MCF 10A (cell line): Measurements from ENCODE around the gene FOXC2. TPM values are rescaled to one million over a fixed set of nuclear protein-coding genes. Genes with fewer than 3 reads are reported as not detected.

Source experiments
- BruUV-seq: library from RNA; stranded (reverse); fragments of 400-500 nt; replicated peaks from 2 replicates; lab custom pipeline; 2021; lab: Mats Ljungman, UMichigan
- CTCF ChIA-PET: fragments of 300-600 bp; sonication (Branson Sonifier 250); formaldehyde crosslinking; extraction: SDS; loops from one replicate; lab custom pipeline; 2021; ENCODE audit warnings: antibody characterized with exemption, inconsistent platforms; lab: Yijun Ruan, JAX
- POLR2A ChIA-PET: fragments of 300-600, 350-650 bp; sonication (Branson Sonifier 250); formaldehyde crosslinking; extraction: SDS; loops from one replicate; lab custom pipeline; 2020; ENCODE audit warnings: antibody characterized with exemption, inconsistent platforms; lab: Yijun Ruan, JAX
- DNase-seq: peaks from one replicate; pipeline ENCODE4 v3.0.0-alpha.2; 2018; ENCODE audit not compliant: unreplicated experiment
- H3K27ac Mint-ChIP-seq: one replicate; pipeline ENCODE4 v1.8.0; 2022; ENCODE audit warnings: mild to moderate bottlenecking, low read depth, mixed read lengths; ENCODE audit not compliant: unreplicated experiment
- H3K27me3 Mint-ChIP-seq: one replicate; pipeline ENCODE4 v1.8.0; 2022; ENCODE audit warnings: mixed read lengths; ENCODE audit not compliant: insufficient read depth, unreplicated experiment
- H3K36me3 Mint-ChIP-seq: one replicate; pipeline ENCODE4 v1.8.0; 2022; ENCODE audit warnings: mild to moderate bottlenecking, moderate library complexity, mixed read lengths; ENCODE audit not compliant: insufficient read depth, unreplicated experiment
- H3K4me1 Mint-ChIP-seq: one replicate; pipeline ENCODE4 v1.8.0; 2022; ENCODE audit warnings: mixed read lengths; ENCODE audit not compliant: insufficient read depth, unreplicated experiment
- H3K4me3 Mint-ChIP-seq: one replicate; pipeline ENCODE4 v1.8.0; 2022; ENCODE audit warnings: mild to moderate bottlenecking, moderate library complexity, mixed read lengths; ENCODE audit not compliant: unreplicated experiment
- H3K9me3 Mint-ChIP-seq: one replicate; pipeline ENCODE4 v1.8.0; 2022; ENCODE audit warnings: mixed read lengths; ENCODE audit not compliant: unreplicated experiment
- CTCF ChIP-seq: fragments of 200-600 bp; IDR thresholded peaks from one replicate; pipeline ENCODE4 v1.8.0; 2022; ENCODE audit warnings: antibody characterized with exemption, mild to moderate bottlenecking; ENCODE audit not compliant: unreplicated experiment
- intact Hi-C: fragments of 100-400 bp; cut with micrococcal nuclease; formaldehyde crosslinking; loops from 2 replicates; pipeline ENCODE4 v1.14.1; 2022
- total RNA-seq: library from RNA; stranded (reverse); gene quantifications from 2 replicates; pipeline ENCODE4 v1.2.3, GENCODE V29; 2022

FOXC2 gene
- total RNA-seq, 1 experiment from 2014 or later = 22.5 TPM

- no peak overlapping the region for H3K4me3 Mint-ChIP-seq
- no TSS peak for BruUV-seq
These were observed 8.0 kb downstream of the FOXC2 start for GRCh38 chr16:86574646-86575045.

GRCh38 chr16:86575095-86575685 lies 8.6 kb downstream of the FOXC2 start:
- ChIA-PET CTCF (interaction anchor here (0.5 to 2.1 kb wide), 10 partner anchors 11 to 491 kb away, joined by 3 to 15 read pairs (median 4); no protein-coding TSS in a partner anchor), POLR2A (interaction anchor here (1.1 to 2.3 kb wide), 4 partner anchors 8 to 486 kb away, joined by 4 to 34 read pairs (median 14); partner anchors contain the start of gene FOXC2)
- Mint-ChIP-seq H3K36me3 (peaks cover 56% of the 10 kb centered on the region), H3K4me1 (peaks cover 34% of the 10 kb centered on the region), H3K27ac (peak overlapping the region; percentile 73), H3K9me3 (no peaks in the 10 kb centered on the region), H3K27me3 (no peaks in the 10 kb centered on the region), H3K4me3 (peak overlapping the region; percentile 87)
- DNase-seq = no peak
- TF ChIP-seq CTCF = no peak
- intact Hi-C loops = loop anchor here (2.0 kb wide), 2 partner anchors 186 to 442 kb away; no protein-coding TSS in a partner anchor
- BruUV-seq = no TSS peak

More at GRCh38 chr16:86574646-86575045, 8.0 kb downstream of the FOXC2 start:
- no peak for TF ChIP-seq CTCF
- H3K27me3 Mint-ChIP-seq = no peaks in the 10 kb centered on the region
- peak overlapping the region; percentile 67 for H3K27ac Mint-ChIP-seq
- DNase-seq = no peak
- ChIA-PET CTCF (interaction anchor here (0.5 to 2.1 kb wide), 8 partner anchors 16 to 491 kb away, joined by 3 to 15 read pairs (median 3); no protein-coding TSS in a partner anchor), POLR2A (interaction anchor here (2.1 to 2.3 kb wide), 3 partner anchors 8 to 487 kb away, joined by 8 to 34 read pairs (median 19); partner anchors contain the start of gene FOXC2)
- peaks cover 34% of the 10 kb centered on the region for H3K4me1 Mint-ChIP-seq
- no peaks in the 10 kb centered on the region for H3K9me3 Mint-ChIP-seq
- peaks cover 61% of the 10 kb centered on the region for H3K36me3 Mint-ChIP-seq
- intact Hi-C loops = loop anchor here (2.0 kb wide), 2 partner anchors 186 to 442 kb away; no protein-coding TSS in a partner anchor

- H3K36me3 Mint-ChIP-seq = peaks cover 54% of the 10 kb centered on the region
- intact Hi-C loops = loop anchor here (1.0 to 2.0 kb wide), 5 partner anchors 15 to 441 kb away; no protein-coding TSS in a partner anchor
- BruUV-seq = no TSS peak
- H3K4me3 Mint-ChIP-seq = peak overlapping the region; percentile 87
- peak overlapping the region; percentile 73 for H3K27ac Mint-ChIP-seq
- ChIA-PET POLR2A (interaction anchor here (0.7 to 2.3 kb wide), 8 partner anchors 9 to 631 kb away, joined by 3 to 34 read pairs (median 4); partner anchors contain the start of gene FOXC2), CTCF (interaction anchor here (0.6 to 2.1 kb wide), 12 partner anchors 11 to 490 kb away, joined by 3 to 15 read pairs (median 4); no protein-coding TSS in a partner anchor)
- peak; percentile 64 for TF ChIP-seq CTCF
- peaks cover 28% of the 10 kb centered on the region for H3K4me1 Mint-ChIP-seq
- DNase-seq = peak; percentile 98
- H3K9me3 Mint-ChIP-seq = no peaks in the 10 kb centered on the region
- no peaks in the 10 kb centered on the region for H3K27me3 Mint-ChIP-seq
These were observed 9.3 kb downstream of the FOXC2 start for GRCh38 chr16:86575754-86576557.
